Thoracic aorta endothelial cell (primary cell): ENCODE measurements around the gene LURAP1L. TPM values are rescaled to one million over a fixed set of nuclear protein-coding genes. Genes with fewer than 3 reads are reported as not detected.

Experiments
- small RNA-seq: library from RNA; depleted of rRNA; stranded (forward); fragments of <200 nt; gene quantifications from one replicate; pipeline ENCODE3, GENCODE V24; 2012
- total RNA-seq: library from RNA; depleted of rRNA; stranded (reverse); fragments of >200 nt; gene quantifications from 2 replicates; pipeline ENCODE4 v1.2.3, GENCODE V29; 2012

The LURAP1L gene
- 3.8 and 4.5 TPM in 2 replicates for total RNA-seq

GRCh38 chr9:12774861-12775678 lies at the start of gene LURAP1L:
Gene LURAP1L, plus strand, starts transcription at chr9:12775020. Its CDS starts 696 bp downstream, at chr9:12775716.

Small RNA genes lying within 50 kb of the gene (small RNA-seq; reads per million reads assigned to genes)
- gene RN7SL849P: not detected

Other genes with a start within 250 kb of the LURAP1L start
- 0.66 TPM in 1 of 2 replicates, not detected in the other for gene TYRP1, start 81.6 kb upstream of the LURAP1L start, total RNA-seq